Ishikawa (cell line): Measurements from ENCODE around the gene ZBTB7C.

ENCODE experiments used
- CEBPB ChIP-seq: IDR thresholded peaks from 2 replicates; pipeline ENCODE4 v1.6.1; 2012
- CREB1 ChIP-seq: IDR thresholded peaks from 2 replicates; pipeline ENCODE4 v1.6.1; 2012; ENCODE audit warnings: low read depth
- EP300 ChIP-seq: IDR thresholded peaks from 2 replicates; pipeline ENCODE4 v1.6.1; 2012; ENCODE audit warnings: borderline replicate concordance
- FOXM1 ChIP-seq: IDR thresholded peaks from 2 replicates; pipeline ENCODE4 v1.6.1; 2012; ENCODE audit warnings: low read depth, borderline replicate concordance
- RAD21 ChIP-seq: IDR thresholded peaks from 2 replicates; pipeline ENCODE4 v1.6.1; 2012; ENCODE audit warnings: low read depth
- TEAD4 ChIP-seq: IDR thresholded peaks from 2 replicates; pipeline ENCODE4 v1.6.1; 2012
- YY1 ChIP-seq: IDR thresholded peaks from 2 replicates; pipeline ENCODE4 v1.6.1; 2012; ENCODE audit warnings: low read depth
- TF ChIP-seq, protein P1 (sequence below): IDR thresholded peaks from 2 replicates; pipeline ENCODE4 v1.6.1; 2012; ENCODE audit warnings: low read depth, mild to moderate bottlenecking
- TF ChIP-seq, protein P2 (sequence below): IDR thresholded peaks from 2 replicates; pipeline ENCODE4 v1.6.1; 2012

DNA sequence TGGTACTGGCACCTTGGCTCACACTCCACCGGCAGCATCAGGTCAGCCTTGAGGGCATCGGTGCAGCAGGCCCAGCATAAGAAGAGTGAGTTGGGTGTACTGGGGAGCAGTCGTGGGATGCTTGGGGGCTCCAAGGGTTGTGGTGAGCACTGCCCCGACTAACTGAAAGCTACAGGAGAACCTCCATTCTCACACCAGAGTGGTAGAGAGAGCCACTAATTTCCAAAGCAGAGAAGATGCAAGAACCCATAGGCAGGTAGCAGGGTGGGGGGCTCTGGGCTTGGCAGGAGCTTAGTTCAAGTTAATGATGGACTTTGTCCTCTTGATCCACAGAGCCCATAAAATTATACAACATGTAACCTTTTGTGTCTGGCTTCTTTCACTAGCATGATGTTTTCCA, 330.7 kb downstream of the ZBTB7C start:
- TF ChIP-seq EP300 (no peak), RAD21 (no peak), FOXM1 (no peak), CEBPB (no peak), CREB1 (no peak), YY1 (no peak), TEAD4 (no peak)
- TF ChIP-seq, protein P1, sequence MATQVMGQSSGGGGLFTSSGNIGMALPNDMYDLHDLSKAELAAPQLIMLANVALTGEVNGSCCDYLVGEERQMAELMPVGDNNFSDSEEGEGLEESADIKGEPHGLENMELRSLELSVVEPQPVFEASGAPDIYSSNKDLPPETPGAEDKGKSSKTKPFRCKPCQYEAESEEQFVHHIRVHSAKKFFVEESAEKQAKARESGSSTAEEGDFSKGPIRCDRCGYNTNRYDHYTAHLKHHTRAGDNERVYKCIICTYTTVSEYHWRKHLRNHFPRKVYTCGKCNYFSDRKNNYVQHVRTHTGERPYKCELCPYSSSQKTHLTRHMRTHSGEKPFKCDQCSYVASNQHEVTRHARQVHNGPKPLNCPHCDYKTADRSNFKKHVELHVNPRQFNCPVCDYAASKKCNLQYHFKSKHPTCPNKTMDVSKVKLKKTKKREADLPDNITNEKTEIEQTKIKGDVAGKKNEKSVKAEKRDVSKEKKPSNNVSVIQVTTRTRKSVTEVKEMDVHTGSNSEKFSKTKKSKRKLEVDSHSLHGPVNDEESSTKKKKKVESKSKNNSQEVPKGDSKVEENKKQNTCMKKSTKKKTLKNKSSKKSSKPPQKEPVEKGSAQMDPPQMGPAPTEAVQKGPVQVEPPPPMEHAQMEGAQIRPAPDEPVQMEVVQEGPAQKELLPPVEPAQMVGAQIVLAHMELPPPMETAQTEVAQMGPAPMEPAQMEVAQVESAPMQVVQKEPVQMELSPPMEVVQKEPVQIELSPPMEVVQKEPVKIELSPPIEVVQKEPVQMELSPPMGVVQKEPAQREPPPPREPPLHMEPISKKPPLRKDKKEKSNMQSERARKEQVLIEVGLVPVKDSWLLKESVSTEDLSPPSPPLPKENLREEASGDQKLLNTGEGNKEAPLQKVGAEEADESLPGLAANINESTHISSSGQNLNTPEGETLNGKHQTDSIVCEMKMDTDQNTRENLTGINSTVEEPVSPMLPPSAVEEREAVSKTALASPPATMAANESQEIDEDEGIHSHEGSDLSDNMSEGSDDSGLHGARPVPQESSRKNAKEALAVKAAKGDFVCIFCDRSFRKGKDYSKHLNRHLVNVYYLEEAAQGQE: no peak
- TF ChIP-seq, protein P2, sequence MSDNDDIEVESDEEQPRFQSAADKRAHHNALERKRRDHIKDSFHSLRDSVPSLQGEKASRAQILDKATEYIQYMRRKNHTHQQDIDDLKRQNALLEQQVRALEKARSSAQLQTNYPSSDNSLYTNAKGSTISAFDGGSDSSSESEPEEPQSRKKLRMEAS: no peak
